ENCODE measurements around the gene AP1S1. TPM values are rescaled to one million over a fixed set of nuclear protein-coding genes. Genes with fewer than 3 reads are reported as not detected.

AP1S1 gene
- total and polyA plus RNA-seq, 2 of the 13 experiments (the other 11 are each of a cell fraction or from before 2014, with no cell fraction given), result 57.5 to 68.1 TPM

DNA sequence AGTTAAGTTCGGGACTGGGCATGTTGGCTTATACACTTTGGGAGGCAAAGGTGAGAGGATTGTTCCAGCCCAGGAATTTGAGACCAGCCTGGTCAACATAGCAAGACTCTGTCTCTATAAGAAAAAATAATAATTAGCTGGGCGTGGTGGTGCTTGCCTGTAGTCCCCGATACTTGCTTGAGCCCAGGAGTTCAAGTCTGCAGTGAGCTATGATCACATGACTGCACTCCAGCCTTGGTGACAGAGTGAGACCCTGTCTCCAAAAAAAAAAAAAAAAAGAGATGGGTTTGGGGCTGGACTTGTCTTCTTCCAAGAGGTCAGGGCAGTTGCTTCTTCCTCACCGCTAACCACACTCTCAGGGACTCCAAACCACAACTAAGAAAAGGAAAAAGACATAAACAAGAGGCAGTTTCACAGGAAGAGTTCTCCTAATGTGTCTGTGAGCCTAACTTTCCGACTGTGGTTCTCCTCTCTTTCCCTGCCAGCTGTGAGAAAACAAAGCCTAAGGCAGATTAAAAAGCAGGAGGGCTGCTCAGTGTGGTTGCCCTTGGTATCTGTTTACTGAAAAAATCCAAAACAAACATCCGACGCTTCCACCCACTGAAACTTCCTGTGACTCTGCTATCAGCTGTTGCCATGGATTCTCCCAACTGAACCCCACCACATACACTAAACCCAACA lies 29.8 kb upstream of the AP1S1 start (continued):
- TF ChIP-seq UBTF (CRISPR knock-in tag; IDR thresholded peaks at IDR 0.05) (peak; percentile 43; the same call in 1 of the 2 replicates), ZFX (CRISPR knock-in tag; IDR thresholded peaks at IDR 0.05; ENCODE audit: low read depth) (no peak), SIN3B (IDR thresholded peaks at IDR 0.05; ENCODE audit: low read length) (no peak), ZBTB42 (CRISPR knock-in tag; IDR thresholded peaks at IDR 0.05) (no peak), KMT2B (CRISPR knock-in tag; IDR thresholded peaks at IDR 0.05) (no peak), NR3C1 (CRISPR knock-in tag; IDR thresholded peaks at IDR 0.05) (no peak), WIZ (CRISPR knock-in tag; IDR thresholded peaks at IDR 0.05) (no peak), ZFP91 (CRISPR knock-in tag; IDR thresholded peaks at IDR 0.05; ENCODE audit: borderline replicate concordance) (no peak), KAT2B (IDR thresholded peaks at IDR 0.05; ENCODE audit: borderline replicate concordance, low read depth, low read length) (no peak), NFIC (IDR thresholded peaks at IDR 0.05; ENCODE audit: low read length) (peak; percentile 66; the same call in 1 of the 2 replicates), STAT6 (CRISPR knock-in tag; IDR thresholded peaks at IDR 0.05; ENCODE audit: borderline replicate concordance) (0 out of 2 replicates have a peak, but pooled peaks have one; percentile 35), ARNT (IDR thresholded peaks at IDR 0.05) (no peak), ZNF607 (CRISPR knock-in tag; IDR thresholded peaks at IDR 0.05; ENCODE audit: borderline replicate concordance) (no peak), IRF9 (CRISPR knock-in tag; IDR thresholded peaks at IDR 0.05; ENCODE audit: borderline replicate concordance) (no peak; the same call in 1 of the 2 replicates), ZNF775 (CRISPR knock-in tag; IDR thresholded peaks at IDR 0.05; ENCODE audit: borderline replicate concordance) (no peak), SNAPC2 (CRISPR knock-in tag; IDR thresholded peaks at IDR 0.05) (0 out of 2 replicates have a peak, but pooled peaks have one; percentile 21), HHEX (CRISPR knock-in tag; IDR thresholded peaks at IDR 0.05) (no peak), ZNF782 (CRISPR knock-in tag; IDR thresholded peaks at IDR 0.05; ENCODE audit: borderline replicate concordance) (no peak), ZMAT3 (CRISPR knock-in tag; conservative IDR thresholded peaks at IDR 0.05) (peak; percentile 78; the same call in 1 of the 2 replicates), SRY (CRISPR knock-in tag; IDR thresholded peaks at IDR 0.05) (no peak), ZBTB21 (CRISPR knock-in tag; IDR thresholded peaks at IDR 0.05) (no peak), PAX8 (CRISPR knock-in tag; IDR thresholded peaks at IDR 0.05; ENCODE audit: borderline replicate concordance) (no peak)
- TF ChIP-seq, protein P1, sequence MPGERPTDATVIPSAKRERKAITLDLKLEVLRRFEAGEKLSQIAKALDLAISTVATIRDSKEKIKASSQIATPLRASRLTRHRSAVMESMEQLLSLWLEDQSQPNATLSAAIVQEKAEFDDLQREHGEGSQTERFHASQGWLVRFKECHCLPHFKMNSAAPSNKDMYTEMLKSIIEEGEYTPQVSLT (CRISPR knock-in tag; IDR thresholded peaks at IDR 0.05; ENCODE audit: borderline replicate concordance, low read depth), result no peak

Data from HepG2 (cell line).